Mucosa of rectum (tissue), 2 donors: Measurements from ENCODE around the gene SERPINC1.
A peak's percentile ranks its signal among the peaks of the same experiment; 100 is the strongest.

ENCODE experiments used
- H3K27ac ChIP-seq, 2 donors: one replicate each; pipeline ENCODE4 v1.7.0; 2013; ENCODE audit warnings: inconsistent platforms in 2 of 2, low read depth in 2 of 2, low read length in 2 of 2
- H3K27me3 ChIP-seq, 2 donors: one replicate each; pipeline ENCODE4 v1.7.0; 2013; ENCODE audit warnings: low read length in 2 of 2; ENCODE audit not compliant: control insufficient read depth in 2 of 2, insufficient read depth in 2 of 2
- H3K36me3 ChIP-seq, 2 donors: one replicate each; pipeline ENCODE4 v1.7.0; 2013; ENCODE audit warnings: low read length in 2 of 2; ENCODE audit not compliant: control insufficient read depth in 2 of 2, insufficient read depth in 2 of 2
- H3K4me1 ChIP-seq, 2 donors: one replicate each; pipeline ENCODE4 v1.7.0; 2013; ENCODE audit warnings: low read length in 2 of 2, mild to moderate bottlenecking in 1 of 2; ENCODE audit not compliant: control insufficient read depth in 2 of 2, insufficient read depth in 2 of 2
- H3K4me3 ChIP-seq, 2 donors: one replicate each; pipeline ENCODE4 v1.7.0; 2013; ENCODE audit warnings: low read length in 2 of 2
- H3K9ac ChIP-seq, 2 donors: one replicate each; pipeline ENCODE4 v1.7.0; 2013; ENCODE audit warnings: low read length in 2 of 2, low read depth in 1 of 2, mild to moderate bottlenecking in 1 of 2
- H3K9me3 ChIP-seq, 2 donors: one replicate each; pipeline ENCODE4 v1.7.0; 2013; ENCODE audit warnings: low read length in 2 of 2; ENCODE audit not compliant: control insufficient read depth in 2 of 2
- donor health status: healthy.
- donor health status: Normal muscosa, but diverticular disease.

The SERPINC1 gene

DNA sequence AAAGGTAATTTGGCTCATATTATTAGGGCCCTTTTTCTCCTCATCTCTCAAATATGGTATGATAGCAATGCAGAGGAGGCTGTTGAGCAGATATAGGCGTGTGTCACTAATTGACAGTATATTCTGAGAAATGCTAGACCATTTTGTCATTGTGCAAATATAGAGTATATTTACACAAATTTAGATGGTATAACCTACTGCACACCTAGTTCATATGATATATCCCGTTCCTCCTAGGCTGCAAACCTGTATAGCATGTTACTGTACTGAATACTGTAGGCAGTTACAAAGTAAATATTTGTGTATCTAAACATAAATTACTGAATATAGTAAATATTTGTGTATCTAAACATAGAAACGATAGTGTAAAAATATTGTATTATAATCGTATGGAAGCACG, 40.4 kb downstream of the SERPINC1 start:
- Histone ChIP-seq H3K27me3 (no peaks in the 10 kb centered on the region), H3K27ac (no peak overlapping the region), H3K36me3 (peaks cover 2 to 4% of the 10 kb centered on the region in 2 donors), H3K4me1 (no peaks in the 10 kb centered on the region), H3K4me3 (no peak overlapping the region), H3K9me3 (no peaks in the 10 kb centered on the region), H3K9ac (no peak overlapping the region)

- Histone ChIP-seq H3K36me3 (peaks cover under 1 to 3% of the 10 kb centered on the region in 2 donors), H3K27ac (no peak overlapping the region), H3K9ac (no peak overlapping the region), H3K4me3 (no peak overlapping the region), H3K4me1 (peaks cover 9 to 17% of the 10 kb centered on the region in 2 donors), H3K9me3 (no peaks in the 10 kb centered on the region), H3K27me3 (no peaks in the 10 kb centered on the region)
Measured at GRCh38 chr1:173871500-173871899, 45.6 kb downstream of the SERPINC1 start.

DNA sequence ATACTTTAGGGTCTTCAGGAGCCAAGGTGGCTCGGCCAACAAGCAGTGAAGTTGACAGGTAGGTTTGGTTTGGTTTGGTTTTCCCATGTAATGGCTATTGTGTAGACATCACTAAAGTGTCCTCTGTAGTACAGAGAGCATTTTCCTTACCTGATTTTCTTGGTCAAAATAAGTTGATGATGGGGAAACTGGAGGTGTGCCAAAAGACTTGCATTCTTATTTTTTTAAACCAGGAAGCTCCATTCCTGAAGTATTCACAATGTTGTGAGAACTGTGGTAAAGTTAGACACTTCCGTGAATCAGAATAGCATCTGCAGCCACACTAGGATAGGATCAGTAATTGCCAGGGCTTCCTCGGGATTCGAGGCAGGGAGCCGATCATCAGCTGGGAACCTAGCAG, 46.0 kb downstream of the SERPINC1 start:
- H3K27ac ChIP-seq: no peak overlapping the region
- H3K4me3 ChIP-seq: no peak overlapping the region
- peaks cover 12 to 19% of the 10 kb centered on the region in 2 donors for H3K4me1 ChIP-seq
- H3K9ac ChIP-seq: no peak overlapping the region
- H3K36me3 ChIP-seq: peaks cover under 1 to 5% of the 10 kb centered on the region in 2 donors
- H3K27me3 ChIP-seq: no peaks in the 10 kb centered on the region
- no peaks in the 10 kb centered on the region for H3K9me3 ChIP-seq

- H3K36me3 ChIP-seq: peaks cover 7 to 11% of the 10 kb centered on the region in 2 donors
- H3K4me3 ChIP-seq: peak overlapping the region in 1 of 2 donors; percentile 27
- H3K9me3 ChIP-seq: no peaks in the 10 kb centered on the region
- peak overlapping the region in 1 of 2 donors; percentile 9 for H3K9ac ChIP-seq
- peak overlapping the region; percentile 29 to 43 for H3K27ac ChIP-seq
- H3K27me3 ChIP-seq: no peaks in the 10 kb centered on the region
- peaks cover 18 to 25% of the 10 kb centered on the region in 2 donors for H3K4me1 ChIP-seq
Measured at GRCh38 chr1:173870252-173871075, 46.7 kb downstream of the SERPINC1 start.

DNA sequence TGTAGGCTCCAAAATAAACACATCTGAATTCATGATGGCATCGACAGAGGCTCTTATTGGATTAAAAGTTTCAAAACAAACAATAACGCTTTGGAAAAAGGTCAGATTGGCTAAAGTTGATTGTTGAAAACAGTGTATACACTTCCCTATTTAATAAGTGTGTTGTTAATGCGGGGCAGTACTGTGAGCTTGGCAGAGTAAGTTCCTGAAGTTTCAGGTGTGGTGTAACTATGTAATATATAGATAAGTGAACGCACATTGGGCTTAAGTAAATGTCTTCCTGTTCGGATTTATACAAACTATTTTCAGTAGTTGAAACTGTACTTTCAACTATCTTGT, 48.1 kb downstream of the SERPINC1 start:
- H3K4me3 ChIP-seq: peak overlapping the region; percentile 93 to 98
- H3K27me3 ChIP-seq: no peaks in the 10 kb centered on the region
- peak overlapping the region; percentile 98 to 99 for H3K27ac ChIP-seq
- no peaks in the 10 kb centered on the region for H3K9me3 ChIP-seq
- H3K36me3 ChIP-seq: peaks cover 21 to 26% of the 10 kb centered on the region in 2 donors
- peak overlapping the region; percentile 76 to 94 for H3K9ac ChIP-seq
- peaks cover 25 to 28% of the 10 kb centered on the region in 2 donors for H3K4me1 ChIP-seq

DNA sequence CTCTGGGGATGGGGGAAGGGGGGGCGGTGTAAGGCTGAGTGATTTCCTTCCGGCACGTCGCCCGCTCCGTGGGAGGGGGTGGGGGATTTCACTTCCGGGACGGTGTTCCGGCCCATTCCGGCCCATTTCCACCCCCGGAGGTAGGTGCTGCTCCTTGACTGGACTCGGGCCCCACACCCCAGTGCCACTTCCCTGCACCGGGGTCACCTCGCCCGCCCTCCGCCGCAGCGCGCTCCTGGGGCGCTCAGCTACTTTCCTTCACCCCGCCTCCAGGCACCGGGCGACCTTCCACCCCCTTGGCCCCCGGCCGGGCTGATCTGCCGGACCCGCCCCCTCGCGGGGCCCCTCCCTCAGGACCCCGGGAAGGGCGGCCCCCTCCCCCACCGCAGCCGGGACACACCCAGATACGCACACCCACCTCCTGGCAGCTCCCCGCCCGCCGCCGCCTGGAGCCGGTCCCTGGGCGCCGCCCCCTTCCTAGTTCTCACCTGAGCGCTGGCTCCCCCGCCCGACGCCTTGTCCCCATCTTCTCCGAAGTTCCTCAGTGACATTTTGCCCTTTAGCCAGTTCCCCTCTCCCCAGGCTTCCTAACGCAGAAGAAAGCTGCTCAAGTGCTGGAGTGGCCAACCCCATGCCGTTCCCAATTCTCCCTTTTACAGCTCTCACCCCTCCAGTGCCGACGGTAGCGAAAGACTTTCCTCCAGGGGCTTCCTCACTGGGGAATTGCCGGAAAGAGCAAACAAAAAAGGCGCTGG, 48.7 kb downstream of the SERPINC1 start, which contains the start of gene ZBTB37:
TSS of gene ZBTB37 (plus strand) at position 115 of the 755 bp plus-strand sequence. CDS start 1,846 bp downstream, outside the sequence.
- H3K4me1 ChIP-seq: peaks cover 25 to 28% of the 10 kb centered on the region in 2 donors
- no peaks in the 10 kb centered on the region for H3K27me3 ChIP-seq
- peaks cover 27 to 31% of the 10 kb centered on the region in 2 donors for H3K36me3 ChIP-seq
- H3K4me3 ChIP-seq: peak within 1 kb of the TSS; percentile 93 to 98
- H3K9ac ChIP-seq: peak within 1 kb of the TSS; percentile 76 to 94
- H3K27ac ChIP-seq: peak within 1 kb of the TSS; percentile 98 to 99
- H3K9me3 ChIP-seq: no peaks in the 10 kb centered on the region

GRCh38 chr1:173867753-173868265, 49.3 kb downstream of the SERPINC1 start, which contains the start of gene GAS5:
GAS5 (minus strand) TSS chr1:173867989.
- Histone ChIP-seq H3K4me3 (peak within 1 kb of the TSS; percentile 93 to 98), H3K27ac (peak within 1 kb of the TSS; percentile 98 to 99), H3K27me3 (no peaks in the 10 kb centered on the region), H3K4me1 (peaks cover 25 to 28% of the 10 kb centered on the region in 2 donors), H3K36me3 (peaks cover 33 to 38% of the 10 kb centered on the region in 2 donors), H3K9me3 (no peaks in the 10 kb centered on the region), H3K9ac (peak within 1 kb of the TSS; percentile 76 to 94)

GRCh38 chr1:173867141-173867752, 49.9 kb downstream of the SERPINC1 start:
- peak overlapping the region; percentile 75 to 86 for H3K9ac ChIP-seq
- H3K4me1 ChIP-seq: peaks cover 25 to 28% of the 10 kb centered on the region in 2 donors
- H3K27ac ChIP-seq: peak overlapping the region; percentile 98 to 99
- H3K36me3 ChIP-seq: peaks cover 35 to 43% of the 10 kb centered on the region in 2 donors
- H3K27me3 ChIP-seq: no peaks in the 10 kb centered on the region
- H3K4me3 ChIP-seq: peak overlapping the region; percentile 93 to 98
- H3K9me3 ChIP-seq: no peaks in the 10 kb centered on the region

GRCh38 chr1:173866413-173867115, 50.6 kb downstream of the SERPINC1 start:
- Histone ChIP-seq H3K4me1 (peaks cover 25 to 28% of the 10 kb centered on the region in 2 donors), H3K36me3 (peaks cover 38 to 44% of the 10 kb centered on the region in 2 donors), H3K9me3 (no peaks in the 10 kb centered on the region), H3K27ac (peak overlapping the region; percentile 98 to 99), H3K27me3 (no peaks in the 10 kb centered on the region), H3K9ac (peak overlapping the region; percentile 75 to 86), H3K4me3 (peak overlapping the region; percentile 93 to 98)
